ENCODE results near the gene ACO2.

ACO2 gene

DNA sequence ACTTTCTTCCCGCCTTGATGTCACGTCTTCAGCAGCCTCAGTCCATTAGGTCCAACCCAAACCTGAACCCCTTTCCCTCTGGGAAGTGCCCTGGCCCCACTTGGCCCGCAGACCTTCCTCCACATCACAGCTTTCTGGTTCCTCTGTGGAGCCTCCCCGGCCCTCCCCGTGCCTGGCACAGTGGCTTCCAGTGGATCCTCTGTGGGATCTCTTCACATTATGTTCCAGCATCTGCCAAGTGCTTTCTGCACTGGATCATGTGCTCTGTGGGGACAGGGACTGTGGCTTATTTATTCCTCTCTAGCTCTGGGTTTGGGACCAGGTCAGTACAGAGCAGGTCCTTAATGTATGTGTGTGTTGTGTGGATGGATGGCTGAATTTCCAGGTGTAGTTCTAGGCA lies 44.5 kb downstream of the ACO2 start:
- no peak for DNase-seq (ENCODE audit: extremely low read depth, low read depth)
- TF ChIP-seq CTCF (IDR thresholded peaks at IDR 0.05; ENCODE audit: low read depth, low read length, missing control alignments) = no peak
- no peak overlapping the region for H3K4me3 ChIP-seq (replicated peaks; ENCODE audit: low read depth, low read length)

- no peak for TF ChIP-seq CTCF (IDR thresholded peaks at IDR 0.05; ENCODE audit: low read depth, low read length, missing control alignments)
- no peak for DNase-seq (ENCODE audit: extremely low read depth, low read depth)
- no peak overlapping the region for H3K4me3 ChIP-seq (replicated peaks; ENCODE audit: low read depth, low read length)
These were observed 47.5 kb downstream of the ACO2 start for GRCh38 chr22:41516462-41516861.

DNA sequence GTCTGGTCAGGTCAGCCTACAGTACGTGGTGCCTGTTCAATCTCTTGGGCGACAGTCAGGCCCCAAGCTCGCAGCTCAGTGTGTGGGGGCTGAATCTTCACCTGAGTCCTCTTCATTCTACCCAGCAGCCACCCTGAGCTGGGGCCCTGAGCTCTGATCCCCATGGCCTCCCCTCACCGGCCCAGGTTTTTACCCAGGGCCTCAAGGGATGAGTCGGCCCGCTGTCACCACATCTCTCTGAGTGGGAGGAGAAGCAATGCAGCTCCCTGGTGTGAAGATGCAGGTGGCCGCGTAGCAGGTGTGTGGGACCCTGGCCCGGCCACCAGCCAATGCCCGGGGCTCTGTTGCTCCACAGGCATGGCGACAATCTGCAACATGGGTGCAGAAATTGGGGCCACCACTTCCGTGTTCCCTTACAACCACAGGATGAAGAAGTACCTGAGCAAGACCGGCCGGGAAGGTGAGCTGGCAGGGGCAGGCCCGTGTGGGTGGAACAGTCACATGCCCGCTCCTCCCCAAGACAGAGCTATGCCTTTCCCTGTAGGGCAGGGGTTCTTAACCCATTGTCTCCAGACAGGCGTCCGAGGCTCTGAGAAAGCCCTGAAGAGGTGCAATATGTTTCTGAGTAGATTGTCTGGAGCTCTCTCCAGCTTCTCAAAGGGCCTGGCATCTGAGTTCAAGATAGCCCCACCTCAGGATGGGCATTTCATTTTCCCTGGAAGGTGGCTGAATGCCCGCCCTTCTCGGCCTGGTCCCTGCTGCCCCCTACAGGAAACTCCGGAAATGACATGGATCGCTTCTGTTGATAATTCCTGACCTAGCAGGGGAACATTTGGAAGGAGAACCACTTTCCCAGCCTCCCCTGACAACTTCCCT lies 48.5 kb downstream of the ACO2 start:
- H3K4me3 ChIP-seq (replicated peaks; ENCODE audit: low read depth, low read length) = no peak overlapping the region
- peak; percentile 88 for TF ChIP-seq CTCF (IDR thresholded peaks at IDR 0.05; ENCODE audit: low read depth, low read length, missing control alignments)
- no peak for DNase-seq (ENCODE audit: extremely low read depth, low read depth)

DNA sequence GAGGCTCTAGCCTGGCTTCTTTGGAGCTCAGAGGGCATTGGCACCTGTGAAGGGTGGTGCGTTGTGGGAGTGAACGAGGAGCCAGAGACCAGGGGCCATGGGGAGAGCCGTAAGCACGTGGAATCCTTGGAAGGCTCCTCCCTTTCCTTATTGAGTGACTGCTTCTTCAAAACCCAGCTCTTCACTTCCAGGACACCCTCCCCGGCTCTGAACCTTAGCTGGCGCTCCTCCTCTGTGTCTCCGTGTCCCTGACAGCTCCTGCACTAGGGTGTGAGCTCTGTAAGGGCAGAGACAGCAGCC lies 49.1 kb downstream of the ACO2 start:
- H3K4me3 ChIP-seq (replicated peaks; ENCODE audit: low read depth, low read length) = no peak overlapping the region
- no peak for DNase-seq (ENCODE audit: extremely low read depth, low read depth)
- no peak for TF ChIP-seq CTCF (IDR thresholded peaks at IDR 0.05; ENCODE audit: low read depth, low read length, missing control alignments)

DNA sequence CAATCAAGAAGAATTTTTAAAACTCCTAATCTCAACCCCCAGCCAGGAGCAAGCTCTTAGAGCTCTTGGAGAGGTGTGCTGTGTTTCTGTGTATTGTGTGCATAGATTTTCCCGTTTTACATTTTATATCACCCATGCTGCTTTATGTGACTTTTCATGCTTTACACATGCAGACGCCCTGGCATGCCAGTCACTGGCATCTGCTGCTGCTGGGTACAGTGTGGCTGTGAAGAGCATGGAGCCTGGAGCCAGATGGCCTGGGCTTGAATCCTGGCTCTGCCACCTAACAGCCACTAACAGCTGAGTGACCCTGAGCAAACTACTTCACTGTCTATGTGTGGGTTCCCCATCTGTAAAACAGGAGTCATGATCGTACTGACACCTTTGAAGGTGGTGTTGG lies 52.2 kb downstream of the ACO2 start:
- no peak for TF ChIP-seq CTCF (IDR thresholded peaks at IDR 0.05; ENCODE audit: low read depth, low read length, missing control alignments)
- no peak for DNase-seq (ENCODE audit: extremely low read depth, low read depth)
- H3K4me3 ChIP-seq (replicated peaks; ENCODE audit: low read depth, low read length) = no peak overlapping the region

GRCh38 chr22:41522813-41523212 lies 53.9 kb downstream of the ACO2 start:
- no peak for TF ChIP-seq CTCF (IDR thresholded peaks at IDR 0.05; ENCODE audit: low read depth, low read length, missing control alignments)
- no peak for DNase-seq (ENCODE audit: extremely low read depth, low read depth)
- no peak overlapping the region for H3K4me3 ChIP-seq (replicated peaks; ENCODE audit: low read depth, low read length)

Measured in HFF-Myc (cell line).